Ovary (tissue), 3 donors: ENCODE measurements around the gene ARMC8.

Experiments used
- POLR2A ChIP-seq: fragments of 450-650 bp; IDR thresholded peaks from one replicate; pipeline ENCODE4 v1.6.1; 2017; ENCODE audit warnings: antibody characterized with exemption, mild to moderate bottlenecking, moderate library complexity
- TF ChIP-seq, protein P1 (sequence below), 3 donors: fragments of 450-650 bp in 2 of 3; fragments of 200-600 bp in 1 of 3; IDR thresholded peaks; one replicate each; pipeline versions ENCODE4 v1.5.1 to v1.8.0; 2016 to 2022; ENCODE audit warnings: antibody characterized with exemption in 3 of 3, mild to moderate bottlenecking in 1 of 3
- donor health status: DM: no; HTN: no; CAD: no.

DNA sequence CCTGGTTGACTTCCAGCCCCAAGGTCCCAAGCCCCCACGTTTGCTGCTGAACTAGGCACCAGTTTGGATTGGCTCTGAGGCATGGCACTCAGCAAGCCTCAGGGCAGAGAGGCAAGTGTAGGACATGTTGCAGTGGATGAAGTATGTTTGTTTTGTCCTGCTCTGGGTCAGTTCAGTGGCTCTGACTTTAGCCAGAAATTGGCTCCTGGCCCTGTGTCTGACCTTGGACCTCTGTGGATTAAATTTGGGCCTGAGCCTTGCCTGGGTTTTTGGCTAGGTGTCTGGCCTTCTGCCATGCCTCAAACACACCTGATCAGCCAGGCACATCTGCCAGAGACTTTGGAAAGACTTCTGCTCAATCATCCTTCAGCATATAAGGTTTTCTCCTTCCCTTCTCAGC lies 157.7 kb downstream of the ARMC8 start:
- TF ChIP-seq, protein P1, sequence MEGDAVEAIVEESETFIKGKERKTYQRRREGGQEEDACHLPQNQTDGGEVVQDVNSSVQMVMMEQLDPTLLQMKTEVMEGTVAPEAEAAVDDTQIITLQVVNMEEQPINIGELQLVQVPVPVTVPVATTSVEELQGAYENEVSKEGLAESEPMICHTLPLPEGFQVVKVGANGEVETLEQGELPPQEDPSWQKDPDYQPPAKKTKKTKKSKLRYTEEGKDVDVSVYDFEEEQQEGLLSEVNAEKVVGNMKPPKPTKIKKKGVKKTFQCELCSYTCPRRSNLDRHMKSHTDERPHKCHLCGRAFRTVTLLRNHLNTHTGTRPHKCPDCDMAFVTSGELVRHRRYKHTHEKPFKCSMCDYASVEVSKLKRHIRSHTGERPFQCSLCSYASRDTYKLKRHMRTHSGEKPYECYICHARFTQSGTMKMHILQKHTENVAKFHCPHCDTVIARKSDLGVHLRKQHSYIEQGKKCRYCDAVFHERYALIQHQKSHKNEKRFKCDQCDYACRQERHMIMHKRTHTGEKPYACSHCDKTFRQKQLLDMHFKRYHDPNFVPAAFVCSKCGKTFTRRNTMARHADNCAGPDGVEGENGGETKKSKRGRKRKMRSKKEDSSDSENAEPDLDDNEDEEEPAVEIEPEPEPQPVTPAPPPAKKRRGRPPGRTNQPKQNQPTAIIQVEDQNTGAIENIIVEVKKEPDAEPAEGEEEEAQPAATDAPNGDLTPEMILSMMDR (IDR thresholded peaks at IDR 0.05), result no peak
- TF ChIP-seq POLR2A, result no peak
